HEK293 (cell line): Measurements from ENCODE around the gene PASK.

ENCODE experiments used
- CTCF ChIA-PET: fragments of 350-600 bp; formaldehyde crosslinking; extraction: SDS; loops from one replicate; lab custom pipeline; 2021; ENCODE audit warnings: antibody characterized with exemption; lab: Yijun Ruan, JAX
- POLR2A ChIA-PET: fragments of 300-600 bp; formaldehyde crosslinking; extraction: SDS; loops from one replicate; lab custom pipeline; 2020; ENCODE audit warnings: antibody characterized with exemption, inconsistent platforms; lab: Yijun Ruan, JAX
- H3K27ac ChIP-seq: fragments of 200-500 bp; sonication (Bioruptor generic); 2 replicates; pipeline ENCODE4 v1.5.1; 2014; ENCODE audit warnings: low read depth, low read length, control low read depth, inconsistent platforms; ENCODE audit errors: extremely low read depth
- H3K36me3 ChIP-seq, 2 experiments: fragments of 200-500 bp in 1 of 2; sonication (Bioruptor generic) in 1 of 2; 1 replicate in 1 of 2; 2 replicates in 1 of 2; pipeline ENCODE4 v1.5.1; 2014 to 2017; ENCODE audit warnings: inconsistent platforms in 2 of 2, low read length in 2 of 2; ENCODE audit not compliant: control insufficient read depth in 2 of 2, insufficient read depth in 1 of 2
- H3K4me1 ChIP-seq: fragments of 200-500 bp; sonication (Bioruptor generic); 2 replicates; pipeline ENCODE4 v1.5.1; 2014; ENCODE audit warnings: mild to moderate bottlenecking, low read length, inconsistent platforms; ENCODE audit not compliant: control insufficient read depth, insufficient read depth
- H3K4me3 ChIP-seq: 2 replicates; pipeline ENCODE4 v1.5.1; 2011; ENCODE audit warnings: low read depth, mild to moderate bottlenecking, control low read depth, low read length, moderate library complexity
- H3K9me3 ChIP-seq: fragments of 200-500 bp; sonication (Bioruptor generic); 2 replicates; pipeline ENCODE4 v1.5.1; 2014; ENCODE audit warnings: low read depth, low read length, inconsistent platforms; ENCODE audit not compliant: control insufficient read depth, insufficient read depth
- BCL6B ChIP-seq: fragments of 450-650 bp; formaldehyde crosslinking; IDR thresholded peaks from 2 replicates; pipeline ENCODE4 v1.5.1; 2017; ENCODE audit warnings: missing biosample characterization, missing genetic modification characterization
- ELK4 ChIP-seq: IDR thresholded peaks from 2 replicates; pipeline ENCODE4 v1.6.1; 2011; ENCODE audit warnings: mild to moderate bottlenecking, low read depth, low read length, borderline replicate concordance
- KLF1 ChIP-seq: fragments of 450-650 bp; formaldehyde crosslinking; IDR thresholded peaks from 2 replicates; pipeline ENCODE4 v1.5.1; 2016; ENCODE audit warnings: missing biosample characterization, missing genetic modification characterization
- KLF8 ChIP-seq: fragments of 450-650 bp; formaldehyde crosslinking; IDR thresholded peaks from 2 replicates; pipeline ENCODE4 v1.5.1; 2016; ENCODE audit warnings: missing biosample characterization, missing genetic modification characterization
- MZF1 ChIP-seq: fragments of 450-650 bp; formaldehyde crosslinking; IDR thresholded peaks from 2 replicates; pipeline ENCODE4 v1.5.1; 2017; ENCODE audit warnings: missing biosample characterization, missing genetic modification characterization, borderline replicate concordance
- REPIN1 ChIP-seq: fragments of 450-650 bp; formaldehyde crosslinking; IDR thresholded peaks from 2 replicates; pipeline ENCODE4 v1.5.1; 2017; ENCODE audit warnings: missing biosample characterization, missing genetic modification characterization, low read depth
- REST ChIP-seq: fragments of 450-650 bp; formaldehyde crosslinking; IDR thresholded peaks from 2 replicates; pipeline ENCODE4 v1.5.1; 2016; ENCODE audit warnings: missing biosample characterization, missing genetic modification characterization
- ZBTB21 ChIP-seq: fragments of 450-650 bp; formaldehyde crosslinking; IDR thresholded peaks from 2 replicates; pipeline ENCODE4 v1.5.1; 2017; ENCODE audit warnings: missing biosample characterization, missing genetic modification characterization
- ZNF10 ChIP-seq: fragments of 450-650 bp; formaldehyde crosslinking; IDR thresholded peaks from 2 replicates; pipeline ENCODE4 v1.5.1; 2017; ENCODE audit warnings: missing biosample characterization, missing genetic modification characterization
- ZNF140 ChIP-seq: fragments of 450-650 bp; formaldehyde crosslinking; IDR thresholded peaks from 2 replicates; pipeline ENCODE4 v1.5.1; 2016; ENCODE audit warnings: missing biosample characterization, missing genetic modification characterization
- ZNF155 ChIP-seq: fragments of 450-650 bp; formaldehyde crosslinking; IDR thresholded peaks from 2 replicates; pipeline ENCODE4 v1.5.1; 2016; ENCODE audit warnings: missing biosample characterization, missing genetic modification characterization
- ZNF175 ChIP-seq: fragments of 450-650 bp; formaldehyde crosslinking; IDR thresholded peaks from 2 replicates; pipeline ENCODE4 v1.5.1; 2016; ENCODE audit warnings: missing biosample characterization, missing genetic modification characterization
- ZNF274 ChIP-seq, 2 experiments: fragments of 200-500 bp in 1 of 2; fragments of 450-650 bp in 1 of 2; sonication (Bioruptor generic) in 1 of 2; formaldehyde crosslinking in 1 of 2; IDR thresholded peaks; 2 replicates each; pipeline versions ENCODE4 v1.5.1 to v1.6.1; 2014 to 2016; ENCODE audit warnings: borderline replicate concordance in 1 of 2, inconsistent platforms in 1 of 2, low read length in 1 of 2, missing biosample characterization in 1 of 2, missing genetic modification characterization in 1 of 2
- ZNF473 ChIP-seq: fragments of 450-650 bp; formaldehyde crosslinking; IDR thresholded peaks from 2 replicates; pipeline ENCODE4 v1.5.1; 2017; ENCODE audit warnings: missing biosample characterization, missing genetic modification characterization
- ZNF621 ChIP-seq: fragments of 450-650 bp; formaldehyde crosslinking; IDR thresholded peaks from 2 replicates; pipeline ENCODE4 v1.5.1; 2017; ENCODE audit warnings: missing biosample characterization, missing genetic modification characterization
- ZNF623 ChIP-seq: fragments of 450-650 bp; formaldehyde crosslinking; IDR thresholded peaks from 2 replicates; pipeline ENCODE4 v1.5.1; 2016; ENCODE audit warnings: missing biosample characterization, missing genetic modification characterization
- ZNF629 ChIP-seq: fragments of 450-650 bp; formaldehyde crosslinking; IDR thresholded peaks from 2 replicates; pipeline ENCODE4 v1.5.1; 2017; ENCODE audit warnings: missing biosample characterization, missing genetic modification characterization
- ZNF777 ChIP-seq: fragments of 450-650 bp; formaldehyde crosslinking; IDR thresholded peaks from 2 replicates; pipeline ENCODE4 v1.5.1; 2017; ENCODE audit warnings: missing biosample characterization, missing genetic modification characterization, borderline replicate concordance
- ZNF843 ChIP-seq: fragments of 450-650 bp; formaldehyde crosslinking; IDR thresholded peaks from 2 replicates; pipeline ENCODE4 v1.5.1; 2016; ENCODE audit warnings: missing biosample characterization, missing genetic modification characterization
- TF ChIP-seq, protein P1 (sequence below): fragments of 450-650 bp; formaldehyde crosslinking; IDR thresholded peaks from 2 replicates; pipeline ENCODE4 v1.5.1; 2016; ENCODE audit warnings: missing biosample characterization, missing genetic modification characterization, borderline replicate concordance
- TF ChIP-seq, protein P2 (sequence below): fragments of 450-650 bp; formaldehyde crosslinking; IDR thresholded peaks from 2 replicates; pipeline ENCODE4; 2016; ENCODE audit warnings: missing biosample characterization, missing genetic modification characterization

The PASK gene

GRCh38 chr2:241067501-241068135 lies 81.7 kb downstream of the PASK start:
- Histone ChIP-seq H3K27ac (no peak overlapping the region), H3K4me3 (no peak overlapping the region)
- TF ChIP-seq REPIN1 (tag by site-specific recombination), result no peak
- no peak for TF ChIP-seq ZNF155 (tag by site-specific recombination)
- TF ChIP-seq ZNF10, result 0 out of 2 replicates have a peak, but pooled peaks have one; percentile 27
- TF ChIP-seq ZNF473 (tag by site-specific recombination), result no peak
- TF ChIP-seq ZBTB21 (tag by site-specific recombination), result no peak
- TF ChIP-seq KLF1, result no peak
- TF ChIP-seq ZNF843 (tag by site-specific recombination), result no peak
- TF ChIP-seq, all 188 proteins: peak for 1
- Histone ChIP-seq H3K36me3 (no peaks in the 10 kb centered on the region), H3K4me1 (no peaks in the 10 kb centered on the region), H3K9me3 (no peaks in the 10 kb centered on the region)
- ChIA-PET CTCF (interaction anchor here (1.2 to 1.7 kb wide), 3 partner anchors 11 to 216 kb away, joined by 3 to 4 read pairs (median 3); no protein-coding TSS in a partner anchor), POLR2A (no interaction called here)

DNA sequence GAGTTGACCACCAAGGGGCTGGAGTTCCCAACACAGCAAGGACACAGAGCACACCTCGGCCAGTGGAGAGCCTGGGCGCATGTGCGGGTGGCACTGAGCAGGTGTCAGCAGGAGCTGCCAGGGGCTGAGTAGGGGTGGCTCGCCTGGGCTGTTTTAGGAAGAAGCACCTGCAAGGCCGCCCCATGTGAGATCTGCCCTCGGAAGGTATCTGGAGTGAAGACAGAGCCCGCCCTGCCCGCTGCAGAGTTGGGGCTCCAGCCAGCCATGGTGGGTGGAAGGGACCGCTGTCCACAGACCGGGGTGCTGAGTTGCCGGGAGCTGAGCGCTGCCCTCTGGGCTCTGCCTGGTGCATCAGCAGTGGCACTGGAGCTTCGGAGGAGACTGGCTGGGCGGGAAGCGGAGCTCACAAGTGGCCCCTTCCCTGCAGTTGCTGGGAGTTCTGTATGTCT lies 82.4 kb downstream of the PASK start:
- ChIA-PET POLR2A (no interaction called here), CTCF (interaction anchor here (0.8 to 1.7 kb wide), 2 partner anchors 12 to 27 kb away, joined by 3 to 4 read pairs; no protein-coding TSS in a partner anchor)
- H3K27ac ChIP-seq, result no peak overlapping the region
- TF ChIP-seq REST (tag by site-specific recombination) (peak; percentile 89), ZNF777 (no peak)
- no peaks in the 10 kb centered on the region for H3K4me1 ChIP-seq
- H3K9me3 ChIP-seq, result no peaks in the 10 kb centered on the region
- no peaks in the 10 kb centered on the region for H3K36me3 ChIP-seq
- no peak overlapping the region for H3K4me3 ChIP-seq

DNA sequence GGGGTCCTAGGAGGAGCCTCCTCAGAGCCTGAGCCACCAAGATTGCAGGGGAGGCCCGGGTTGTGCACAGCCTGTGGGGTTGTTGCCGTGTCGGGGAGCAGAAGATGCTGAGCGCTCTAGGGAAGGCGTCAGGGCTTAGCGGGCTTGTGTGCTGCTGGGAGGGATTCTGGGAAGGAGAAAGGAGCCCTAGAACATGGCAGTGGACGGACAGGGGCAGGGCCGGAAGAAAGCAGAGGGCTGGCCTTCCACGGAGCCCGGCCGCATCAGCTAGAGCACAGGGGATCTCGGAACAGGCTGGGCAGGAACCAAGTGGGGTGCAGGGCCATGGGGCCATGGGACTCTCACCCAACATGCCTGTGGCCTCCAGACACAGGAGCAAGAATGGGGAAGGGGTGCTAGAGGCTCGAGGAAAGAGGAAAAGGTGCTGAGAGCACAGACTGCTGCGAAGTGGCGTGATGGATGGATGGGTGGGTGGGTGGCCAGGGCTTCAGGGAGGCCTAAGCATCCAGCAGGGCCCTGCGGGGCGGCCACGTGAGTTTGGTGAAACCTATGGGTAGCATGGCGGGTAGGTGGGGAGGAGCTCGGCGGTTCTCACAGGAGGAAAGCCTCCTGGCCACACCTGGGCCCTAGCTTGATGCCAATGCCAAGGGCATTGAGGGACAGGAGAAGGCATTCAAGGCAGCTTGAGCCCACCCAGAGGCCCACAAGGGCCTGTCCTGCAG lies 82.9 kb downstream of the PASK start:
- Histone ChIP-seq H3K4me3 (no peak overlapping the region), H3K36me3 (no peaks in the 10 kb centered on the region), H3K4me1 (no peaks in the 10 kb centered on the region), H3K27ac (no peak overlapping the region), H3K9me3 (no peaks in the 10 kb centered on the region)
- POLR2A ChIA-PET, result interaction anchor here (0.6 kb wide), 1 partner anchor 22 kb away, joined by 3 read pairs; no protein-coding TSS in a partner anchor
- CTCF ChIA-PET, result interaction anchor here (0.8 to 1.7 kb wide), 2 partner anchors 12 to 27 kb away, joined by 3 to 4 read pairs; no protein-coding TSS in a partner anchor
- TF ChIP-seq KLF8 (tag by site-specific recombination), result no peak
- TF ChIP-seq, protein P1, sequence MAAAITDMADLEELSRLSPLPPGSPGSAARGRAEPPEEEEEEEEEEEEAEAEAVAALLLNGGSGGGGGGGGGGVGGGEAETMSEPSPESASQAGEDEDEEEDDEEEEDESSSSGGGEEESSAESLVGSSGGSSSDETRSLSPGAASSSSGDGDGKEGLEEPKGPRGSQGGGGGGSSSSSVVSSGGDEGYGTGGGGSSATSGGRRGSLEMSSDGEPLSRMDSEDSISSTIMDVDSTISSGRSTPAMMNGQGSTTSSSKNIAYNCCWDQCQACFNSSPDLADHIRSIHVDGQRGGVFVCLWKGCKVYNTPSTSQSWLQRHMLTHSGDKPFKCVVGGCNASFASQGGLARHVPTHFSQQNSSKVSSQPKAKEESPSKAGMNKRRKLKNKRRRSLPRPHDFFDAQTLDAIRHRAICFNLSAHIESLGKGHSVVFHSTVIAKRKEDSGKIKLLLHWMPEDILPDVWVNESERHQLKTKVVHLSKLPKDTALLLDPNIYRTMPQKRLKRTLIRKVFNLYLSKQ (tag by site-specific recombination), result no peak
- TF ChIP-seq ZNF623 (tag by site-specific recombination), result no peak
- no peak for TF ChIP-seq ELK4
- TF ChIP-seq ZNF629 (tag by site-specific recombination), result no peak
- TF ChIP-seq ZNF621 (tag by site-specific recombination), result no peak
- TF ChIP-seq ZNF140, result no peak
- no peak for TF ChIP-seq BCL6B (tag by site-specific recombination)
- no peak for TF ChIP-seq ZBTB21 (tag by site-specific recombination)
- TF ChIP-seq MZF1, result no peak
- no peak for TF ChIP-seq ZNF175
- no peak for TF ChIP-seq ZNF274 (IDR thresholded peaks at IDR 0.05; ENCODE audit: low read length)
- no peak for TF ChIP-seq ZNF274 (tag by site-specific recombination; IDR thresholded peaks at IDR 0.05; ENCODE audit: borderline replicate concordance)
- TF ChIP-seq, protein P2, sequence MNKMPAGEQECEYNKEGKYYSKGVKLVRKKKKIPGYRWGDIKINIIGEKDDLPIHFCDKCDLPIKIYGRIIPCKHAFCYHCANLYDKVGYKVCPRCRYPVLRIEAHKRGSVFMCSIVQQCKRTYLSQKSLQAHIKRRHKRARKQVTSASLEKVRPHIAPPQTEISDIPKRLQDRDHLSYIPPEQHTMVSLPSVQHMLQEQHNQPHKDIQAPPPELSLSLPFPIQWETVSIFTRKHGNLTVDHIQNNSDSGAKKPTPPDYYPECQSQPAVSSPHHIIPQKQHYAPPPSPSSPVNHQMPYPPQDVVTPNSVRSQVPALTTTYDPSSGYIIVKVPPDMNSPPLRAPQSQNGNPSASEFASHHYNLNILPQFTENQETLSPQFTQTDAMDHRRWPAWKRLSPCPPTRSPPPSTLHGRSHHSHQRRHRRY (tag by site-specific recombination), result no peak
